Heart left ventricle (tissue), 16 donors: ENCODE measurements around the gene TPPP2. TPM values are rescaled to one million over a fixed set of nuclear protein-coding genes. Genes with fewer than 3 reads are reported as not detected.
"Not testable (repeated sequence)": the region's sequence is repeated elsewhere in the genome, so short reads cannot be mapped to it uniquely, and the experiment has no call there.

Experiments used
- ATAC-seq, 4 donors: fragments of 200-7000 bp; cut with Tn5 transposase; one replicate each; pipeline ENCODE4 v1.9.1; 2020 to 2022; ENCODE audit warnings: moderate library complexity in 4 of 4, mild to moderate bottlenecking in 3 of 4, moderate number of reproducible peaks in 1 of 4
- DNase-seq, 5 donors: peaks; one replicate each; pipeline ENCODE4 v3.0.0-alpha.2; 2020
- H3K27ac ChIP-seq, 12 donors: fragments of 200-600 bp; sonication (generic) in 4 of 12; one replicate each; pipeline versions ENCODE4 v1.5.0 to v1.8.0; 2016 to 2022; ENCODE audit warnings: mild to moderate bottlenecking in 2 of 12
- H3K27me3 ChIP-seq, 9 donors: fragments of 200-600 bp; sonication (generic) in 2 of 9; one replicate each; pipeline versions ENCODE4 v1.5.1 to v1.8.0; 2016 to 2022; ENCODE audit warnings: mild to moderate bottlenecking in 3 of 9
- H3K36me3 ChIP-seq, 9 donors: fragments of 200-600 bp; sonication (generic) in 2 of 9; one replicate each; pipeline versions ENCODE4 v1.5.0 to v1.8.0; 2018 to 2022; ENCODE audit warnings: mild to moderate bottlenecking in 2 of 9
- H3K4me1 ChIP-seq, 12 donors: fragments of 200-600 bp; sonication (generic) in 4 of 12; one replicate each; pipeline versions ENCODE4 v1.5.0 to v1.8.0; 2016 to 2022; ENCODE audit warnings: mild to moderate bottlenecking in 3 of 12
- H3K4me3 ChIP-seq, 12 donors: fragments of 200-600 bp; sonication (generic) in 4 of 12; one replicate each; pipeline versions ENCODE4 v1.5.0 to v1.8.0; 2017 to 2022; ENCODE audit warnings: mild to moderate bottlenecking in 9 of 12, moderate library complexity in 4 of 12
- H3K9me3 ChIP-seq, 12 donors: fragments of 200-600 bp; sonication (generic) in 4 of 12; one replicate each; pipeline versions ENCODE4 v1.5.0 to v1.8.0; 2016 to 2022; ENCODE audit warnings: mild to moderate bottlenecking in 1 of 12
- POLR2A ChIP-seq, 2 donors: fragments of 450-650 bp; IDR thresholded peaks; one replicate each; pipeline ENCODE4 v1.6.1; 2017; ENCODE audit warnings: antibody characterized with exemption in 2 of 2, mild to moderate bottlenecking in 2 of 2, moderate library complexity in 2 of 2
- WGBS, 4 donors: extraction: QIAGEN DNeasy Blood & Tissue Kit in 2 of 4; methylation state at CpG; one replicate each; pipeline versions ENCODE4 v1.1.5 to v1.1.7; 2013 to 2018; 5-methylcytosine and 5-hydroxymethylcytosine counted together
- intact Hi-C, 10 donors: fragments of 100-400 bp; cut with DNase I; formaldehyde crosslinking; loops; one replicate each; pipeline versions ENCODE4 v1.11.1 to v1.14.2; 2022
- polyA plus RNA-seq, 2 donors: library from polyadenylated mRNA; stranded (reverse); fragments of 200-250 nt; gene quantifications; one replicate each; pipeline ENCODE4 v1.2.3, GENCODE V29; 2013
- total RNA-seq, 9 donors: library from RNA; depleted of rRNA in 2 of 9; stranded (reverse); fragments of >200 nt in 2 of 9; fragmentation: NEBNext Ultra II Directional in 3 of 9; extraction: Animal tissue kit (Norgen Biotek cat#: 25700) in 3 of 9; gene quantifications; one replicate each; pipeline versions ENCODE4 v1.1.0 to v1.2.4, GENCODE V29; 2016 to 2023
- TF ChIP-seq, protein P1 (sequence below), 12 donors: fragments of 200-600 bp; sonication (generic) in 4 of 12; IDR thresholded peaks; one replicate each; pipeline versions ENCODE4 v1.5.0 to v1.8.0; 2018 to 2022; ENCODE audit warnings: antibody characterized with exemption in 12 of 12, mild to moderate bottlenecking in 5 of 12
- donor health status: ischemic (EF 13 %, LVEDD 7.1; RV severe dilation, severe dysfunction).
- donor health status: healthy with polysubstance abuse.
- donor health status: DM: no; HTN: yes; CAD: no.
- donor health status: DM: no; HTN: no; CAD: no.
- donor health status: ischemic (EF 25% LVEDD 6.9; RV normal size, moderate dysfunction).
- donor health status: ischemic (EF 25% LVEDD 5.7; RV mildly dilated, moderate dysfunction).
- donor health status: healthy.
- donor health status: DM: yes; HTN: yes; CAD: no.
- donor health status: ischemic (EF 35%, LVEDD 5.7; RV mildly dilated, moderate dysfunction).
- donor health status: nonischemic (EF 11% LVEDD 7.7; RV severe dilation, severe dysfunction).
- donor health status: DM: yes; HTN: yes; CAD: no.
- donor health status: PGD.
- donor health status: ischemic (EF 29% LVEDD 5.4; RV normal size, mild dysfunction).
- donor health status: nonischemic (EF 23%, LVEDD 6.1; RV moderate dilation, normal function).

Gene TPPP2
- total and polyA plus RNA-seq, 11 donors: 0.54 to 2.8 (median 0.96) TPM; not detected in 2

DNA sequence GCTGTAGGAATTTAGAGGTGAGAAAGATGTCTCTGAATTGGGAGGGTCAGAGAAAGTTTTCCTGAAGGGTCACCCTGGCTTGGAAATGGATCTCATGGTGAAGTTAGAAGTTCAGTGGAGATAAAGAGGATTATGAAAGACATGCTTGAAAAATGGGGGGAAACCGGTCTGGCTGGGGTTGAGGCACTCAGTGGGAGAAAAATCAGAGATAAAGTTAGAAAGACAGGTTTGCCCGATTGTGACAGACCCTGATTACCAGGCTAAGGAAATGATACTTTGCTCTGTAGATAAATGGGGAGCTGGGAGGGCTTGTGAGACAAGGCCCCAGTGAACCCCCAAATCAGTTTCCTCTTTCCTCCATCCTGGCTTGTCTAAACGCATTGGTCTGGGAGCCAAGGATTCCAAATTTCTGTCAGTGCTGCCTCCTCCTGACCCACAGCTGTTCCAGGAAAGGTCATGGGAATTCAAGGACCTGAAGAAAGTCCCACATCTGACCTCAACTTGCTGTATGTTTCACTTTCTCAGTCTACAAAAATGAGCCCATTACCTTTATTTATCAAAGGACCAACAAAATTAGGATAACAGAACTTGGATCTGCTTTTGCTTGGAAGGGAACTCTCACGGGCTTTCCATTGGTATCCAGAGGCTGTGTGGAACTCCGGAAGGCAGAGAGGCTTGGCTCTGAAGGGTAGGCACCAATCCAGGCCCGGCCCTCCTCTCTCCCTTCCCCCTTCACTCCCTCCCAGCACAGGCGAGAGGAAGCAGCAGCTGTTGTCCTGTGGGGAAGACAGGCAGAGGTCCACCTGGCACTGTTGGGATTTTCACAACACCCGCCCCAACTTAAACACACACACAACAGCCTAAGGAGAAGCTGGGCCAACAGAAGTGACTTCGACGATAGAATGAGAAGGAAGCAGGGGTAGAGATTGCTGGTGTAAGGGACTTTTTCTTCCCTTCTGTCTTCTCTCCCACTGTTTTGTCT lies 8.7 kb downstream of the TPPP2 start:
- Histone ChIP-seq H3K27ac (peak overlapping the region; percentile 19 to 91 (median 74)), H3K36me3 (no peaks in the 10 kb centered on the region), H3K4me1 (peaks cover 2 to 49% (median 31%) of the 10 kb centered on the region in 12 donors), H3K4me3 (peak overlapping the region in 5 of 12 donors; percentile 6 to 43 (median 9)), H3K27me3 (no peaks in the 10 kb centered on the region), H3K9me3 (no peaks in the 10 kb centered on the region)
- DNase-seq (peak; percentile 82 to 91 (median 87)), ATAC-seq (peak; percentile 88 to 96 (median 94))
- WGBS, 4 donors: 8 to 30% (median 10%) methylated on average over 10 of the region's 10 CpGs
- TF ChIP-seq, protein P1, sequence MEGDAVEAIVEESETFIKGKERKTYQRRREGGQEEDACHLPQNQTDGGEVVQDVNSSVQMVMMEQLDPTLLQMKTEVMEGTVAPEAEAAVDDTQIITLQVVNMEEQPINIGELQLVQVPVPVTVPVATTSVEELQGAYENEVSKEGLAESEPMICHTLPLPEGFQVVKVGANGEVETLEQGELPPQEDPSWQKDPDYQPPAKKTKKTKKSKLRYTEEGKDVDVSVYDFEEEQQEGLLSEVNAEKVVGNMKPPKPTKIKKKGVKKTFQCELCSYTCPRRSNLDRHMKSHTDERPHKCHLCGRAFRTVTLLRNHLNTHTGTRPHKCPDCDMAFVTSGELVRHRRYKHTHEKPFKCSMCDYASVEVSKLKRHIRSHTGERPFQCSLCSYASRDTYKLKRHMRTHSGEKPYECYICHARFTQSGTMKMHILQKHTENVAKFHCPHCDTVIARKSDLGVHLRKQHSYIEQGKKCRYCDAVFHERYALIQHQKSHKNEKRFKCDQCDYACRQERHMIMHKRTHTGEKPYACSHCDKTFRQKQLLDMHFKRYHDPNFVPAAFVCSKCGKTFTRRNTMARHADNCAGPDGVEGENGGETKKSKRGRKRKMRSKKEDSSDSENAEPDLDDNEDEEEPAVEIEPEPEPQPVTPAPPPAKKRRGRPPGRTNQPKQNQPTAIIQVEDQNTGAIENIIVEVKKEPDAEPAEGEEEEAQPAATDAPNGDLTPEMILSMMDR (IDR thresholded peaks at IDR 0.05): peak in 3 of 12 donors; percentile 6 to 26 (median 12)
- TF ChIP-seq POLR2A (IDR thresholded peaks at IDR 0.05): no peak
- intact Hi-C loops: loop anchor here in 6 of 10 donors (1.0 to 5.0 kb wide), 5 partner anchors 13 to 182 kb away; partner anchors contain the start of gene NDRG2 (in 2 of the 6)

DNA sequence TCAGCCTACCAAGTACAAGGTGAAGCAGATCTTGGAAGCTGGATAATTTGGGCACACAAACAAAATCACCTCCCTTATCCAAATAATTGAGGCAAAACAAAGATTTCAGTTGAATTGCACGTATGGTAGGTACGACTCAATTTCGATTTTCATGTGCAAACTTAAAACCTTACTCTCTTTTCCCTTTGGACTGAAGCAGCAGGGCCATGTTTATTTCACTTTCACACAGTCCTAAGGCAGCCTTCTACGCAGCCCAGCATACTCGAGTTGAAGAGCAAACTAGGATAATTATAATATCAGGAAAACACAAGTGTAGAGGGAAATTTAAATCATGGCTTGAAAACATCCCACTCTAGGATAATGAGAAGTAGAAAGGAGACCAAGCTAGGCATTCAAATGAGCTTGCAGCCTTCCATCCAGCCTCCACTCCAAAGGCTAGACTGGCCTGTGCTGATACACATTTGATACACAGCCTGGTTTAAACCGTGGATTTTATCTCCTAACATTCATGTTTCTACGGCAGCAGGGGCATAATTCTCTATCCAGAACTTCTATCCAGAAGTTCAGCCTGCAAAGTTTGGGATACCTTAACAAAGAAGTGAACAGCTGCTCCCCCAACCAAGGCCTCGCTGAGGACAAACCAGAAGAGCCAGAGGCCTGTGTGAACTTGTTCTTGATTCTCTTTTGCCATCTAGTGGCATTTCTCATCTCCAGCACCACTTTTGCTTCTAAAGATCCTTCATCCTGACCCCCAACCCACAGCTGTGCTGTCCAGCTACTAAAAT lies 9.8 kb downstream of the TPPP2 start:
- 48 to 56% (median 51%) methylated on average over 8 of the region's 8 CpGs for WGBS, 4 donors
- ATAC-seq (peak; percentile 53 to 75 (median 66)), DNase-seq (peak in 4 of 5 donors; percentile 45 to 61 (median 55))
- Histone ChIP-seq H3K4me3 (peak overlapping the region in 5 of 12 donors; percentile 6 to 43 (median 9)), H3K9me3 (no peaks in the 10 kb centered on the region), H3K27ac (peak overlapping the region; percentile 19 to 91 (median 74)), H3K36me3 (no peaks in the 10 kb centered on the region), H3K27me3 (no peaks in the 10 kb centered on the region), H3K4me1 (peaks cover 5 to 59% (median 36%) of the 10 kb centered on the region in 12 donors)
- intact Hi-C loops: loop anchor here (1.0 to 10.0 kb wide), 10 partner anchors 14 to 357 kb away; partner anchors contain the start of genes NDRG2 (in 2 of the 10) and RNASE4 (in 1 of the 10)
- TF ChIP-seq, protein P1 (IDR thresholded peaks at IDR 0.05): peak; percentile 55 to 82 (median 71)
- TF ChIP-seq POLR2A (IDR thresholded peaks at IDR 0.05): no peak

DNA sequence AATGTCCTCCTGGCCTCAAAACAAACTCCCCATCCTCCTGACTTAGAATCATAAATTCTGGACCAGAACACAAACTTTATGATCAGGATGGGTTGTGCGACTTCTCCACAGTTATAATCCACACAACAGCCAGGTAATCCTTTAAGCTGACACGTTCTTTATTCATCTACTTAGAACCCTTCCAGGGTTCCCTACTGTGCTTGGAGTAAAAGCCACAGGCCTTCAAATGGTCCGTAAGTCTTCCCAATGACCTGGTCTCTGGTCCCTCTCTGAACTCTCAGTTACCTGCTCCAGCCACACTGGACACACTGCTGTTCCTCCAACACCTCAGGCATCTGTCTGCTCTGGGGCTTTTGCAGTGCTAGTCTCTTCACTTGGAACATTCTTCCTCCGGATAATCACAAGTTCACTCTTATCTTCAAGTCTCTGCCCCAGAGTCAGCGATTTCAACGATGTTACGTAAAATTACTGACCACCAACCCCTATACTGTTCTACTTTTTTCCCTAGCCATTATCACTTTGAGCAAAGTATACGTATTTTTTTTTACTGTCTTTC lies 10.4 kb downstream of the TPPP2 start:
- intact Hi-C loops: loop anchor here in 9 of 10 donors (1.0 to 10.0 kb wide), 8 partner anchors 26 to 358 kb away; partner anchors contain the start of gene RNASE4 (in 1 of the 9)
- peaks cover 5 to 63% (median 36%) of the 10 kb centered on the region in 12 donors for H3K4me1 ChIP-seq
- H3K27me3 ChIP-seq: no peaks in the 10 kb centered on the region
- peak overlapping the region in 4 of 12 donors; percentile 30 to 79 (median 64) for H3K27ac ChIP-seq
- H3K4me3 ChIP-seq: no peak overlapping the region
- H3K36me3 ChIP-seq: no peaks in the 10 kb centered on the region
- TF ChIP-seq, protein P1 (IDR thresholded peaks at IDR 0.05): peak in 3 of 12 donors; percentile 1 to 10 (median 10)
- no peak for TF ChIP-seq POLR2A (IDR thresholded peaks at IDR 0.05)
- H3K9me3 ChIP-seq: no peaks in the 10 kb centered on the region
- DNase-seq: no peak
- WGBS, 4 donors: 67 to 72% (median 71%) methylated on average over 8 of the region's 8 CpGs
- no peak for ATAC-seq

DNA sequence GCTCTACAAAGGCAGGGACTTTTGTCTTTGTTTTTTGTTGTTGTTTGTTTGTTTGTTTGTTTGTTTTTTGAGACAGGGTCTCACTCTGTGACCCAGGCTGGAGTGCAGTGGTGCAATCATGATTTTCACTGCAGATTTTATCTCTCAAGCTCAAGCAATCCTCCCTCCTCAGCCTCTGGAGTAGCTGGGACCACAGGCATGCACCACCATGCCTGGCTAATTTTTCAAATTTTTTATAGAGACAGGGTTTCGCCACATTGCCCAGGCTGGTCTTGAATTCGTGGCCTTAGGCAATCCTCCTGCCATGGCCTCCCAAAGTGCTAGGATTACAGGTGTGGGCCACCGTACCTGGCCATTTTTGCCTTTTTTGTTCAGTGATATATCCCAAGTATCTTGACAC lies 10.9 kb downstream of the TPPP2 start:
- not testable (repeated sequence) for H3K36me3 ChIP-seq, H3K9me3 ChIP-seq, H3K4me3 ChIP-seq, ATAC-seq, H3K27ac ChIP-seq, H3K27me3 ChIP-seq, DNase-seq
- WGBS, 4 donors: 91 to 98% (median 93%) methylated on average over 3 of the region's 3 CpGs
- intact Hi-C loops: loop anchor here in 9 of 10 donors (1.0 to 10.0 kb wide), 8 partner anchors 26 to 359 kb away; partner anchors contain the start of gene RNASE4 (in 1 of the 9)
- H3K4me1 ChIP-seq: peaks cover 5 to 63% (median 36%) of the 10 kb centered on the region in 12 donors
